HG02571 (cell line): Measurements from ENCODE around the gene TFB2M.

Source experiments
- ATAC-seq: cut with Tn5 transposase; IDR thresholded peaks from one replicate; pipeline ENCODE4 v1.9.1; 2021; ENCODE audit warnings: mild to moderate bottlenecking, moderate library complexity; ENCODE audit not compliant: unreplicated experiment

The TFB2M gene

DNA sequence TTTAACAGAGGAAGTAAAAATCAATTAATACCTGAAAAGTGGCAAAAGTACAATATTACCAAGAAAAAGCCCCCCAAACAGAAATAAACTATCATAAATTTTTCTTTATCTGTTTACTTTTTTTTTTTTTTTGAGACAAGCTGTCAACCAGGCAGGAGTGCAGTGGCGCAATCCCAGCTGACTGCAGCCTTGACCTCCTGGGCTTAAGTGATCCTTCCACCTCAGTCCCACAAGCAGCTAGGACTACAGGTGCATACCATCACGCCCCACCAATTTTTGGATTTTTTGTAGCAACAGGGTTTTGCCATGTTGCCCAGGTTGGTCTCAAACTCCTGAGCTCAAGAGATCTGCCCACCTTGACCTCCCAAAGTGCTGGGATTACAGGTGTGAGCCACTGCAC lies 8.0 kb downstream of the TFB2M start:
- no peak for ATAC-seq

DNA sequence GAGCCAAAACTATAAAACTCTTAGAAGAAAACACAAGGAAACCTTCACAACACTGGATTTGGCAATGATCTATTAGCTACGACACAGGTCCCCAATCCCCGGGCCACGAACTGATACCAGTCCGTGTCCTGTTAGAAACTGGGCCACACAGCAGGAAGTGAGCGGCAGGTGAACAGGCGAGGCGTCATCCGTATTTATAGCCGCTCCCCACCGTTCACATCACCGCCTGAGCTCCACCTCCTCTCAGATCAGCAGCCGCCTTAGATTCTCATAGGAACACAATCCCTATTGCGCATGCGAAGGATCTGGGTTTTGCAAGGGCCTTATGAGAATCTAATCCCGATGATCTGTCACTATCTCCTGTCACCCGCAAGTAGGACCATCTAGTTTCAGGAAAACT lies 11.9 kb downstream of the TFB2M start:
- no peak for ATAC-seq

DNA sequence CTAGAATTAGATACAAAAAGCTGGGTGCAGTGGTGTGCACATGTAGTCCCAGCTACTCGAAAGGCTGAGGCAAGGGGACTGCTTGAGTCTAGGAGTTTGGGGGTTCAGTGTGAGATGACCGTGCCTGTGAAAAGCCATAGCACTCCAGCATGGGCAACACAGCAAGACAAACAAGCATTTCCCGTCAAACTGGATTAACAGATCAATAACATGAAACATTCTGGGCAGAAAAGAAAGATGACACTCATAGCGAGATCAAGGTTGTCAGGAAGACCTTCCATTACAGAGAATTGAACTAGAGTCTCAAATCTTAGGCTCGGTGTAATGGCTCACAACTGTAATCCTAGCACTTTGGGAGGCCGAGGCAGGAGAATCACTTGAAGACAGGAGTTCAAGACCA lies 14.0 kb downstream of the TFB2M start:
- no peak for ATAC-seq

DNA sequence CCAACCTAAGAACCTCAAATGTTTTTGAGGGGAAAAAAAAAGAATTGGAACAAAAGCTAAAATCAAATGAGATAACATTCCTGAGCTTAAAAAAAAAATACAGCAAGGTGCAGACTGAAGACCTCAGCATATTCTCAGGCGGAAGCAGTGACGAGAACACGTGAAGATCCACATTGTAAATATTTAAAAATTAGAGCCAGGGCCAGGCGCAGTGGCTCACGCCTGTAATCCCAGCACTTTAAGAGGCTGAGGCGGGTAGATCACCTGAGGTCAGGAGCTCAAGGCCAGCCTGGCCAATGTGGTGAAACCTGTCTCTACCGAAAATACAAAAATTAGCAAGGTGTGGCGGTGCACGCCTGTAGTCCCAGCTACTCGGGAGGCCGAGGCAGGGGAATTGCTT lies 15.7 kb downstream of the TFB2M start:
- no peak for ATAC-seq

DNA sequence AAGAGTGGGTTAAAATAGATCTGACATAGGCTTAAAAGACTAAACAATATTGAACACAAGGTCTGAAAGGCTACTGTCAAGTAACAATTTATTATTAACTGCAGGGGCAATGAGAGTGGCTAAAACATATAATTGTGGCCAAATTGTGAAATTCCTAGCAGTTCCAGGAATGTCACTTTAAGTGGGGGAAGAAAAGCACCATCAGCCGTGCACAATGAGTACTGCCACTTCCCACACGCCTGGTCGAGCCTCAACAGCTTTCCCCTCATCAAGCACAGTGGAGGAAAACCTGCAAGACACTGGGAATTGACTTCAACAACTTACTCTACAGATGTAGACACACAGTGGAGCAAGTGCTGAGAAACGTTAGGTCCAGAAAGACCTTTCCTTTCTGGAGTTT lies 16.4 kb downstream of the TFB2M start:
- no peak for ATAC-seq

DNA sequence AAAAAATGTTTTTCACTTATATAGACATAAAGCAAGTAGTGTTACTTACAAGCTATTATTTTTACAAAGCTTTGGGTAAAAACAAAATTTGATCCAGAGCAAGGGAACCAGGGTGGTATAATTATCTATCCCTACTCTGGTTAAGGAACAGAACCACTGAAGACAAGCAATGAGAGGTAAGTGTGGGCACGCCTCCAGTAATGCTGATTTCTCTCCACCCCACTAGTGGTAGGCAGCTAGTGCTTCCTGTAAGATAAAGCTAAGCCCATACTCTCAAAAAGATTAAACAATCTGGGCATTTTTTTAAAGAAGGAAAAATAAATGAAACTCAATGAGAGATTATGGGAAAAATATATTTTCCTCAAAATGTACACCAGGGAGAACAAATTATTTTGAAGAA lies 22.1 kb downstream of the TFB2M start:
- ATAC-seq, result no peak

DNA sequence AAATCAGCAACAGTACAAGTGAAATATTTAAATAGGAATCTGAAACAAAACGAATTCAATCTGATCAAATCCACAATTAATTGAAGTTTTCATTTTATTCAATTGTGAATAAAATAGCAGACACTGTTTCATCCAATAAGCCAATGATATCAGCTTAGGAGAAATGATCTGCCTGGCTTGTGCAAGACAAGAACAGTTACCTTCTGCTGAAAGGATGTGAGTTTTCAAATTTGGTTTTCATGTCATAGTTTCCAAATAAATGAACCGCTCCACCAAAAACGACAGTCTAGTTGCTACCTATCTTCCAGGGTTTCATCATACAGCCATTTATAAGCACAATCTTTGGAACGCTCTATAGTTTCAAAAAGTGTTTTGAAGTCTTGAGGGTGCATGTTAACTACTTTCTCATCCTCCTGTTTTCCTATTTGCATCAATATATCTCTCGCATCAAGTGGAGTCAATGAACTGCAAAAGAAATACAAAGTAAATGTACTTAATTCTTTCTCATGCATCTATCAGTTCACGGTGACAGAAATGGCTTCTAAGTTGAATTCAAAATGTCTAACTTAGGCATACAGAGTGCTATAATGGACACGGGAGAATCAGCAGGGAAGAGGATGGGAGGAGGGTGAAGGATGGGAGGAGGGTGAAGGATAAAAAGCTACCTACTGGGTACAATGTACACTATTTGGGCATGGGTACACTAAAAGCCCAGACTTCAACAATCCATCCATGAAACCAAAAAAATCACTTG lies 25.1 kb downstream of the TFB2M start:
- no peak for ATAC-seq

DNA sequence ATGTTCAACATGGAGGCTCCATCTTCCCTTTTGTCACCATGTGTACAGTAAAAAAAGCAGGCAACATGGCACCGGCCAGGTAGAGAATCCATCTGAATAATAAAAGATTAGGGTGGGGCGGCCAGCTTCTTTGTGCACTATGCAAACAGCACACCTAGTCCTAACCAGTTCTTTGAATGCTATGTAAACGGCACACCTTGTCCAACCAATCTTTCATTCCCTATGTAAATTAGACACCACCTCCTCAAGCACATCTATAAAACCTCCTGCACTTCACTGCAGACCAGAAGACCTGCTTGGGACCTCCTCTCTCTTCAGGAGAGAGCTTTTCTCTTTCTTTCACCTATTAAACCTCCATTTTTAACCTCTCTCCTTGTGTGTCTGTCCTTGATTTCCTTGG lies 28.2 kb downstream of the TFB2M start:
- ATAC-seq, result no peak

DNA sequence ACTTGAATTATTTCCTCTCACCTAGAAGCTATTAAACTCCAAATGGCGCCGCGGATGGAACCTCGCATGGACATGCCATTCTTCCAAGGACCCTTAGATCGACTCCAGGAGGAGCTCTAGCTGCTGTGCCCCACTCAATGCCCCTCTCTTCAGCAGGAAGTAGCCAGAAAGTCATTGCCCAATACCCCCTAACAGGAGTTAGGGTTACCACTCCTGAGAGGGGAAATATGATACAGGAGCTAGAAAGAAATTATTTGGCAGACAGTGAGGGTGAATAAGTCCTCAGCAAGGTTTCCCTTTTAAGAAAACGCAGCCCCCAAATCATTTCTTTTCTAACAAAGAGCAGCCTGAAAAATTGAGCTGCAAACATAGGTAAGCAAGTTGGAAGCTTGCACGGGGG lies 28.6 kb downstream of the TFB2M start:
- ATAC-seq, result no peak

DNA sequence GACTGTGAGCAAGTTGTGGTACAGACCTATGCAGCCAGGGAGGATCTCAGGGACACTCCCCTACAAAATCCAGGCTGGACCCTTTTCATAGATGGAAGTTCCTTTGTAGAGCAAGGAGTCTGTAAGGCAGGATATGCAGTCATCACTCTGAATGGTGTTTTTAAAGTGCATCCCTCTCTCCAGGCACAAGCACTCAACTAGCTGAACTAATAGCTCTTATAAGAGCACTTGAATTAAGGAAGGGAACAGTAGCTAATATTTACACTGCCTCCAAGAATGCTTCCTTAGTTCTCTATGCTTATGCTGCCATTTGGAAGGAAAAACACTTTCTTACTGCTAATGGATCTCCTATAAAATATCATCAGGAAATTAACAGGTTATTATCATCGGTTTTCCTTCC lies 31.9 kb downstream of the TFB2M start:
- no peak for ATAC-seq

DNA sequence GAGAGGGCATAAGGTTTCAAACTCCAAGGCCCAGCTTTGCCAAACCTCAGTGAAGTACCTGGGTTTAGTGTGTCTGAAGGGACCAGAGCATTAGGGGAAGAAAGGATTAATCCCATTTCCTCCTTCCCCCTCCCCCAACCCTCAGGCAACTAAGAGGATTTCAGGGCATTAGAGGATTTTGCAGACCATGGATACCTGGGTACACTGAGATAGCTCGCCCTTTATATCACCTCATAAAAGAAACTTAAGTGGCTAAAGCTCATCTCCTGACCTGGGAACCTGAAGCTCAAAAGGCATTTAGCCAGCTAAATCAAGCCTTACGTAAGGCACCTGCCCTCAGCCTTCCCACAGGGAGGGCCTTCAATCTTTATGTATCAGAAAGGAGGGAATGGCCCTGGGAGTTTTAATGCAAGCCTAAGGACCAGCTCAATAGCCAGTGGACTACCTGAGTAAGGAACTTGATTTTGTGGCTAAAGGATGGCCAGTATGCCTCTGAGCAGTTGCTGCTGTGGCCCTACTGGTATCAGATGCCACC lies 32.6 kb downstream of the TFB2M start:
- no peak for ATAC-seq

DNA sequence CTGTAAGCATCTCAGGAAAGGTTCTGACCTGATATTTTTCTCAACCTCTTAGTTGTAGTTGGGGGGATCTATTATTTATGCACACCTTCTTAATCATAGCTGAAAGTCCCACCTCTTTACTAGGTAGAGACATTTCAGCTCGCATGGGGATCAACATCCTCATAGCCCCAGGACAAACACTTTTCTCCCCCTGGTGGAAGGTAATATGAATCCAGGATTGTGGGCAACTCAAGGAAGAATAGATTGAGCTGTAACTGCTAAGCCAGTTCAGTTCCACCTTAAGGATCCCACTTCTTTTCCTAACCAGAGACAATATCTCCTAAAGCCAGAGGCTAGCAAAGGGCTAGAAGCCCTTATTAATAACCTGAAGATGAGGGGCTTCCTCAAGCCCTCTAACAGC lies 33.5 kb downstream of the TFB2M start:
- ATAC-seq, result no peak

DNA sequence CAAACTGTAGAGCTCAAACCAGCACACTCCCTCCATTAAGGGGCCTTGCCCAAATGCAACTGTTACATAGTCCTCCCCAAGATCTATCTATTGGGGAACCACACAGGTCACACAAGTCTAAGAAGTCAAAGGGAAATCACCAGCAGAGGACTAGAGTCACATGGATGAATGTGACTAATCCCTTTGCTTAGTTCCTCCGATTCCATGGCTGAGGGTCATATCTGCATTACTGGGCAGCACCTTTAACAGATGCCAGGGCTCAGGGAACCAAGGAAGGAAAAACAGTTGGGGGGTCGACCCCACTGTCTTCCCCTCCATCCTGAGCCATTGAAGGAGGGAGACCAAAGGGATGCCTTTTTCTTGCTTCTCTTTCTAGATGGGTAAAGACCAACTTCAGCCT lies 35.6 kb downstream of the TFB2M start:
- ATAC-seq, result no peak

DNA sequence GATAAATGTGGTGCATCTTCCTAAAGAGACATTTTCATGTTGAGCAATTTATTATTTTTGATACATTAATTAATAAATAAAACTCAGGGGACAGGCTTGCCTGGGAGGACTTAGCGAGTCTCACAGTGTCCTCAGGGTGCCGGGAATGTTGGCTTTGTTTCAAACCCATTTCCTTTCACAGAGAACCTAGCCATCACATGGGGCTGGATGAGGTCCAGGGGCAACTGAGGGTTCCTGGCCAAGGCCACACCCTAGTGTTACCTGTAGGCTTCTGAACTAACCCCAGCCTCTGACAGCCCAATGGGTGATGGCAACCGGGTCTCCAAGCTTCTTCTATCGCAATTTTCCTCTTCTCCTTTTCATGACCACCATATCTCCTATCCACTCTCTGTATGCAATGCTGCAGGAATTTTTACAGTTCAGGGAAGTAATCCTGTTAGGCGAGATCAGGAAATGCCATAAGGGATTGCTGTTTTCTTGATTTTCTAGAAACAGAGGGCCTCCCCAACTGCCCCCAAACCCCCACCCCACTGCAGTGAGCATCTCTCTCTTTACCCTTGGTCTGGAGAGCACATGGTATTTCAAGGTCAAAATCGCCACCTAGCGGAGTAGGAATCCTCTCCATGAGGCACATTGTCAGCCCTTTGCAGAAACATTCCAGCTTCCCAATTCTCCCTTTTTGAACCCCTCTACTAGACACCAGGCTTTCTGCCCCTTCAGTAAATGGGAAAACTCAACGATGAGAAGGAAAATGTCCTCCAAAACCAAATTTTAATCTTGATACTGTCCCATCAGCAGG lies 36.9 kb downstream of the TFB2M start:
- ATAC-seq, result no peak

DNA sequence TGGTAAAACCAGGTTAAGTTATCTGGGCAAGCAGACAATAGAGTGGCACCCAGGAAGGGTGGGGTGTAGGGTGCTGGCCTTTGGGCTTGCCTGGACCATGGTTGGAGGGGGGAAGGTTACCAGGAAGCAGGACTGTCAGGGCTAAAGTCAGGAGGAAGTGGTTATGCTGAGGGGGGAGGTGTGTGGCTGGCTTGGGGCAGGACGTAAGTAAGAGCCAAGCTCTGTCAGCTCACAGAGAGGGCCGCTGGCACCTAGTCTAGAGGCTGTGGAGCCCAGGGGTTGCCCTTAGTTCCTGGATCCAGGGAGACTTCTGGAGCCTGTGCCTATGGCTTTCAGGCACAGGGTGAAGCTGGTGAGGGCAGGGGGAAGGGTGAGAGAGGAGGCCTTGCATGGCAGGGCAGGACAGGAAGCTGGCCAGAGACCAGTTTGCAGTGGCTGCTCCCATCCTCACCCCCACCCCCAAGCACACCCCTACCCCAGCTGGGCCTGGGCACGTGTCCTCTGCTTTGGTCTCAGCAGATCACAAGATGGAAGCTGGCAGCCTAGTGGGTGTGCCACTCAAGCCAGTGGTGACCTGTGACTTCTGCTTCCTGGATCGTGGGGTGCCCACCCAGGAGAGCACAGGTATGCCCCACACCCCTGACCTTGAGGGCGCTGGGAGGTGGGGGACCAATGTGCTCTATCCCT lies 38.5 kb downstream of the TFB2M start:
- ATAC-seq, result no peak

DNA sequence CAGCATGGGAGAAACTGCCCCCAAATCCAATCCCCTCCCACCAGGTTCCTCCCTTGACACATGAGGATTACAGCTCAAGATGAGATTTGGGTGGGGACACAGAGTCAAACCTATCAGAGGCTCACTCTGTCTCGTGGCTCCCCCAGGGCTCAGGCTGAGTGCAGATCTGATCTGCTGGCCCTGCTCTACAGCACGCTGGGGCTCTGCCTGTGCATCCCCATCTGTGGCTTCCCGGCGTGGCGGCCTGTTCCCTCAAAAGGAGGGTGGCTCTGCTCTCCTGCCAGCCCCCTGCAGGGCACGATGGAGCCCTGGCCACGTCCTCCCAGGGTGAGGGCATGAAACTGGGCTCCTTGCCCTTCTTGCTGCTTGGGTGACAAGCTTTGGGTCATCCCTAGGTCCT lies 39.1 kb downstream of the TFB2M start:
- no peak for ATAC-seq

DNA sequence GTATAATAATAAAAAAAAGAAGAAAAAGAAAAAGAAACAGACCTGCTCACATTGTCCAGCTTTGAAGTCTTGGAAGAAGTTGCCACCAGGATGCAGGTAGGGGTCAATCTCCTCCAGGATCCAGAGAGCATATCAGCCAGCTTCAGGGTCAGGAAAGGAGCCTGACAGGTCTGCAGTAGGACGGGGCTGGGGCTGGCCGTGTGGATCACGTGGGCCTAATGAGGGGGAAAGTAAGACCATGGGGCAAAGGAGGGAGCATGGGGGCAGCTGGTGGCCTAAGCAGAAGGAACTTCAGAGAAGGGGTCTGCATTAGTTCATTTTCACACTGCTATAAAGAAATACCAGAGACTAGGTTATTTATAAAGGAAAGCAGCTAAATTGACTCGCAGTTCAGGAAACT lies 39.7 kb downstream of the TFB2M start:
- no peak for ATAC-seq

DNA sequence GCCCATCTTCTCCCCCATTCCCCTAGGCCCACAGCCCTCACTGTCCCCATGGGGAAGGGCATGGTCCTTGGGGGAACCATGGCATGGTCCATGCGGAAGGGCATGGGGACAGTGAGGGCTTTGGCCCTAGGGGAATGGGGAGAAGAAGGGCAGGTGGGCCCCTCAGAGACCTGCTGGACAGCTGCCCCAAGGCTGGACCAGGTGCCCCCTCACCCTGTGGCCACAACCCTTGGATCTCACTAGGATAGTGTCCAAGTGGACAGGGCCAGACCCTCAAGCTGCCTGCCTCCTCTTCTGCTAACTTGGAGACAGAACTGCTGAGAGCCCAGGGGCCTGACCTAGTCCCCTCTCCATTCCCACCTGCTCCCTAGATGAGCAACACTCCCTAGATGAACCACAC lies 46.5 kb downstream of the TFB2M start:
- ATAC-seq, result no peak

DNA sequence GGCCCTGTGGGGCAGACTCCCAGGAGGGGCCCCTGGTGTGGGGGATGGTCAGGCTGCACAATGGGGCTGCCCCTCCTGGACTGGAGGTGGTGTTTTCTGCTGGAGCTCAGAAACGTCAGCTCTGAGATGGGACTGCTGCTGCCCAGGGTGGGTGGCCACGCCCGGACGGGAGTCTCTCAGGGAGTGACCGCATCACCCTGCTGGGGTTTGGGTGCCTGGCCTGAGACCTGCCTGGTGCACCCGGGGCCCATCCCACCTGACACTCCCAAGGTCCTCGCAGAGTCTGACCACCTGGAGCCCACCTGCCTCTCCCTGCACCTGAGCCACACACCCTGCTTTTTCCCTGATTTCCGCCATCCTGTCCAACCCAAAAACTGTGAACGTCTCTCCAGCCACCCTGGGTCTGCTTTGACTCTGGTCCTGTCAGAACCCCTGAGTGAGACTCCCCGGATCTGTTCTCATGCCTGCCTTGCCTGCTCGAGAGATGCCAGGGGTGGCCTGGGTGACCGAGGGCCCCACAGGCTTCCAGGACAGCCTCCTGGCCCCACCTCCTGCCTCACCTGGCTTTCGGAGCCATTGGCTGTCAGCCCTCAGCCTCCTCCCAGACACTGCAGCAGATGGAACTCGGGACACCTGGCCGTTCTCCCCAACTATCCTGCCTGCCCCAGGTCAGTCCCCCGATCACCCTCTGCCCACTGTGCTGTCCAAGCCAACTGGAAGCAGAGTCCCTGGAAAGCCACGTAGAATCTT lies 47.4 kb downstream of the TFB2M start:
- no peak for ATAC-seq

DNA sequence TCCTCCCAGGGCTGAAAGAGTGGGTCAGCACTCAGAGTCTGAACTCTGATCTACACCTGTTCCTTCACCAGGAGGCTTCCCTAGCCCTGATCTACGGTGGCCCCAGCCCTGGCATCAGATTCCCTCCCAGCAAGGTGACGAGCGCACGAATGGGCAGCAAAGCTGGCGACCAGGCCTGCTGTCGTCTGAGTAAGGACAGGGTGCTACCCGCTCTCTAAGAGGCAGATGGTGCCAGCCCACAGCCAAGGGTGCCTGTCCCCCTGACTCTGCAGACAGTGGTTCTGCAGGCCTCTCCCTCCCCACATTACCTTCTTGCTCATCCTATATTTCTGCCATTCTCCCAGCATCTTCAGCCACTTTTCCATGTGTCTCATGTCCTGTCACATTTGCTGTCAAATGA lies 48.7 kb downstream of the TFB2M start:
- ATAC-seq, result no peak

DNA sequence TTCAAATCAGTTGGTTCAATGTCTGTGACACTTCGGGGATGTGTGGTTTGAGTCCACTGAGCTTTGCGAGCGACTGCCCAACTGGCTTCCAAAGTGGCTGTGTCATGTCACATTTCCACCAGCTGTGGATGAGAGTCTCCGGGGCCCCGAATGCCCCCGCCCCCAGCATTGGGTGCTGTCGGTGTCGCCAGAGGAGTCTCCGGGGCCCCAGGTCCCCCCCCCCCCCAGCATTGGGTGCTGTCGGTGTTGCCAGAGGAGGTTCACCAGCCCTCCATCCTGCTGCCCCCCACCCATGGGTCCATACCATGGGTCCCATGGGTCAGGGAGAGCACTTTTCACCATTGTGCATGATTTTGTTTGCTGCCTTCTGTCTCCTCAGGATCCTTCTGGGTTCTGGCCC lies 49.9 kb downstream of the TFB2M start:
- no peak for ATAC-seq
